Activated CD4-positive, alpha-beta T cell treated with anti-CD3 and anti-CD28 coated beads for 24 hours (primary cell): Measurements from ENCODE around the gene CHL1.

Source experiments
- DNase-seq, 2 donors: peaks; one replicate each; pipeline ENCODE4 v3.0.0-alpha.2; 2020; ENCODE audit warnings: low read depth in 2 of 2

The CHL1 gene

GRCh38 chr3:396293-396692 lies 199.7 kb downstream of the CHL1 start:
- no peak for DNase-seq

GRCh38 chr3:399647-400046 lies 203.1 kb downstream of the CHL1 start:
- no peak for DNase-seq

GRCh38 chr3:403826-404225 lies 207.3 kb downstream of the CHL1 start:
- no peak for DNase-seq

GRCh38 chr3:409011-409410 lies 212.4 kb downstream of the CHL1 start:
- no peak for DNase-seq

- DNase-seq, result no peak
These were observed 214.7 kb downstream of the CHL1 start for GRCh38 chr3:411226-411625.

GRCh38 chr3:414063-414462 lies 217.5 kb downstream of the CHL1 start:
- DNase-seq, result no peak

- DNase-seq, result no peak
These were observed 221.8 kb downstream of the CHL1 start for GRCh38 chr3:418239-418929.

- DNase-seq, result no peak
These were observed 224.0 kb downstream of the CHL1 start for GRCh38 chr3:420584-420983.

- no peak for DNase-seq
These were observed 228.5 kb downstream of the CHL1 start for GRCh38 chr3:425079-425478.

- no peak for DNase-seq
These were observed 229.5 kb downstream of the CHL1 start for GRCh38 chr3:426072-426471.

- DNase-seq, result no peak
These were observed 230.6 kb downstream of the CHL1 start for GRCh38 chr3:427128-427527.

- DNase-seq, result no peak
These were observed 233.6 kb downstream of the CHL1 start for GRCh38 chr3:430186-430585.

- no peak for DNase-seq
These were observed 238.6 kb downstream of the CHL1 start for GRCh38 chr3:435161-435560.

- DNase-seq, result no peak
These were observed 239.5 kb downstream of the CHL1 start for GRCh38 chr3:436053-436452.

- no peak for DNase-seq
These were observed 244.3 kb downstream of the CHL1 start for GRCh38 chr3:440826-441225.

- no peak for DNase-seq
These were observed 249.4 kb downstream of the CHL1 start for GRCh38 chr3:445960-446359.

- no peak for DNase-seq
These were observed 251.1 kb downstream of the CHL1 start for GRCh38 chr3:447671-448070.

GRCh38 chr3:449711-450110 lies 253.1 kb downstream of the CHL1 start:
- DNase-seq, result no peak

GRCh38 chr3:452221-452620 lies 255.7 kb downstream of the CHL1 start:
- DNase-seq, result no peak

- no peak for DNase-seq
These were observed 256.5 kb downstream of the CHL1 start for GRCh38 chr3:453106-453505.

GRCh38 chr3:454986-455385 lies 258.4 kb downstream of the CHL1 start:
- DNase-seq, result no peak

- no peak for DNase-seq
These were observed 261.6 kb downstream of the CHL1 start for GRCh38 chr3:458124-458523.

- DNase-seq, result no peak
These were observed 262.2 kb downstream of the CHL1 start for GRCh38 chr3:458653-459310.
